ENCODE data around the gene SARNP.

DNA sequence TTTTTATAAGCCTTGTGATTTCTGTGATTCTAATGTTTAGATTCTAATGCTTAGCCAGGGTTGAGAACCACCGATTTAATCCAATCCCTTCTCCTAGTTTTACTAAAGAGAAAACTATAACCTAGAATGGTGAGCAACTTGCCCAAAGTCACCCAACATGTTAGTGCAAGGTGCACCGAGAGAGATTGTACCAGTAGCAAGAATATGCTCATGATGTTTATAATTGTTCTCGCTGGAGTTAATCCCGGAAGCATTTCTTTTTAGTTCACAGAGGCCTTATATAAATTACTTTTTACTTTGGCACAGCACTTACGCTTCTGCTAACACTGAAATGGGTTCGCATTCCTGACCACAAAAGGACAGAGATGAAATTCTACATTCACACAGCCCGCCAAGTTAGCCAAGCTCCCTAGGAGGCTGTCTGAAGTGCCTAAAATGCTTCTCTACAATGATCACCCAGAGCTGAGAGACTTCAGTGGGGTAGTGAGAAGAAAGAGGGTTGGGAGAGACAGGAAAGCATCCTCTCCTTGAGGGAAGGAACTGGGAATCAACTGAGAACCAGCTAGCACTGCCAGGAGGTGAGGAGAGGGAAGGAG lies 102.3 kb downstream of the SARNP start:
- TF ChIP-seq CTCF (IDR thresholded peaks at IDR 0.05; ENCODE audit: poor library complexity): no peak
- TF ChIP-seq EZH2 (IDR thresholded peaks at IDR 0.05; ENCODE audit: borderline replicate concordance): no peak

Data from hepatocyte (in vitro differentiated cells).